ENCODE data around the gene DDX51. TPM values are rescaled to one million over a fixed set of nuclear protein-coding genes. Genes with fewer than 3 reads are reported as not detected.

Gene DDX51
- total RNA-seq, 1 experiment from 2014 or later: 16.2 TPM

DNA sequence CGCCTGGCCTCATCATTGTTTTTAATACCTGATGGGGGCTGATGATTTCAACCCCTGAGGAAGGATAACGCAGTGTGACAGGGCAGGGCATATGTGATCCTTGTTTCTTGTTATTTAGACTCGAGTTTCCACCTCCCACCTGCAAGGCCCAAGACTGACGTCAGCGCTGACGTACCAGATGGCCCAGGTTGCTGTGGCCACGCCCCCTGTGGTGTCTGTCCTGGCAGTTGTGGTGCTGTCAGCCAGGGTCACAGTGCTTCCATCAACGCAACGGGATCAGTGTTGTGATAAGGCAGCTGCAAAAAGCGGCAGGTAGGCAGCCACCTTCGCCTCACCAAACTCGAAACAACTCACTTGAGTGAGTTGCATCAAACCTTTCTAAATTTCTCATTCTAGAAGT, 18.4 kb downstream of the DDX51 start:
- ChIA-PET CTCF (no interaction called here), POLR2A (ENCODE audit: unreplicated experiment) (no interaction called here)
- H3K36me3 ChIP-seq (ENCODE audit: low read depth): peaks cover 26% of the 10 kb centered on the region
- no peaks in the 10 kb centered on the region for H4K20me1 ChIP-seq (ENCODE audit: insufficient read depth)
- no peak for DNase-seq
- no peaks in the 10 kb centered on the region for H3K9me2 ChIP-seq (ENCODE audit: insufficient read depth)
- intact Hi-C loops (cut with micrococcal nuclease; ENCODE audit: unreplicated experiment): no loop called here
- no peak overlapping the region for H2AFZ ChIP-seq
- no TSS peak for BruUV-seq (replicated peaks)
- H3K9me3 ChIP-seq (ENCODE audit: insufficient read depth, low read depth): no peaks in the 10 kb centered on the region
- H3K4me2 ChIP-seq: no peak overlapping the region
- no peaks in the 10 kb centered on the region for H3K79me2 ChIP-seq (ENCODE audit: low read depth)
- H3F3A ChIP-seq (ENCODE audit: insufficient read depth, low read depth): peaks cover 3% of the 10 kb centered on the region; the same call in 1 of the 2 replicates
- no peaks in the 10 kb centered on the region for H3K27me3 ChIP-seq (ENCODE audit: insufficient read depth, low read depth)
- no peaks in the 10 kb centered on the region for H3K4me1 ChIP-seq (replicated peaks; ENCODE audit: insufficient read depth)
- H3K27ac ChIP-seq: no peak overlapping the region
- H3K4me3 ChIP-seq: no peak overlapping the region
- TF ChIP-seq EZH2 (IDR thresholded peaks at IDR 0.05; ENCODE audit: low read depth): no peak
- TF ChIP-seq, protein P1, sequence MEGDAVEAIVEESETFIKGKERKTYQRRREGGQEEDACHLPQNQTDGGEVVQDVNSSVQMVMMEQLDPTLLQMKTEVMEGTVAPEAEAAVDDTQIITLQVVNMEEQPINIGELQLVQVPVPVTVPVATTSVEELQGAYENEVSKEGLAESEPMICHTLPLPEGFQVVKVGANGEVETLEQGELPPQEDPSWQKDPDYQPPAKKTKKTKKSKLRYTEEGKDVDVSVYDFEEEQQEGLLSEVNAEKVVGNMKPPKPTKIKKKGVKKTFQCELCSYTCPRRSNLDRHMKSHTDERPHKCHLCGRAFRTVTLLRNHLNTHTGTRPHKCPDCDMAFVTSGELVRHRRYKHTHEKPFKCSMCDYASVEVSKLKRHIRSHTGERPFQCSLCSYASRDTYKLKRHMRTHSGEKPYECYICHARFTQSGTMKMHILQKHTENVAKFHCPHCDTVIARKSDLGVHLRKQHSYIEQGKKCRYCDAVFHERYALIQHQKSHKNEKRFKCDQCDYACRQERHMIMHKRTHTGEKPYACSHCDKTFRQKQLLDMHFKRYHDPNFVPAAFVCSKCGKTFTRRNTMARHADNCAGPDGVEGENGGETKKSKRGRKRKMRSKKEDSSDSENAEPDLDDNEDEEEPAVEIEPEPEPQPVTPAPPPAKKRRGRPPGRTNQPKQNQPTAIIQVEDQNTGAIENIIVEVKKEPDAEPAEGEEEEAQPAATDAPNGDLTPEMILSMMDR (conservative IDR thresholded peaks at IDR 0.05): no peak

DNA sequence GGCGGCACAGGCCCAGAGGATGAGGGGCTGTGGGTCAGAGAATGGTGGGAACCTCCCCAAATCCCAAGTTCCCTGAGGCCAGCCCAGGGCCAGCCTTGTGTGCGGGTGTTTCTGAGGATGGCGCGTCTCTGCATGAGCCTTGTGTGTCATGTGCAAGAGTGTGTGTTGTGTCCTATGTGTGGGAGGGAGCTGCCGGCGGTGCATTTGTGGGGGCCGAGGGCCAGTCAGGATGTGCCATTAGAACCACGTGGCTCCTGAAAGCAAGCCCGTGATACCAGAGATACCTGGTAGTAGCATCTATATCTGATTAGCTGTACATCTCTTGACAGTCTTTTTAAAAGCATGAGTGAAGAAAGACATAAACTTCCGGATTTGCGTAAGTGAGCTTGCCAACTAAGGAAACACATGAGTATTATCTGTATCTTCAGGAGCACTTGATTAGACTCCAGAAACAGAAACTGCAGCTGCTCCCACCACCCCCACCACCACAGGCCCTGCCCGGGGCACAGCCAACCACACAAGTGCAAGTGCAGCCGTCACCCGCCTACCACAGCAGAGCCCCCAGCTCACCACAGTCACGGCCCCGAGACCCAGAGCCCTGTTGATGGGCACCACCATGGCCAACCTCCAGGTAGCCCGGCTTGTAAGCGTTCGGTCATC, 19.2 kb downstream of the DDX51 start:
- no peak for TF ChIP-seq EZH2 (IDR thresholded peaks at IDR 0.05; ENCODE audit: low read depth)
- TF ChIP-seq, protein P1 (conservative IDR thresholded peaks at IDR 0.05): no peak
- peaks cover 26% of the 10 kb centered on the region for H3K36me3 ChIP-seq (ENCODE audit: low read depth)
- POLR2A ChIA-PET (ENCODE audit: unreplicated experiment): no interaction called here

DNA sequence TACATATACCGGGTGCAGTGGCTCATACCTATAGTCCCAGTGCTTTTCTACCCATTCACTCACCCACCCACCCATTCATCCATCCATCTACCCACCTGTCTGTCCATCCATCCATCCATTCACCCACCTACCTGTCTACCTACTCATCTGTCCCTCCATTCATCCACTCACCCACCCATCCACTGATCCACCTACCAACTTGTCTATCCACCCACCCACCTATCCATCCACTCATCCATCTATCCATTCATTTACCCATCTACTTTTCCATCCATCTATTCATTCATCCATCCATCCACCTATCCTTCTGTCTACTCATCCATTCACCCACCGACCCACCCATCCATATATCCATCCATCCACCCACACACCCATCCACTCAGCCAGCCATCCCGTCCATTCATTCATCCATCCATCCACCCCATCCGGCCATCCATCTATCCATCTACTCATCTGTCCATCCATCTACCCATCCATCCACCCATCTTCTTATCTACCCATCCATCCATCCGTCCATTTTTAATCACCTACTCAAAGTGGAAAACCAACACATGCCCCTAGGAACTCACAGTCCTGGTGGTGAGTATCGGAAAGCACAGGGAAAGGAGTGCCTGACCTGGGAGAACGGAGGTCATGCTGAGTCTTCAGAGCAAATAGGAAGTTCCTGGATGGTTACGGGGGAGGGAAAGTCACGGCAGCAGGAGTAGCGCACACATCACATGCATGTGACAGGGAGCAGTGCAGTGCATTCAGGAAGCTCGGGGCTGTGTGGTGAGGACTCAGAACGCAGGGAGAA, 20.0 kb downstream of the DDX51 start:
- H3K36me3 ChIP-seq (ENCODE audit: low read depth): peaks cover 26% of the 10 kb centered on the region
- H3K4me3 ChIP-seq: no peak overlapping the region
- H3K9me2 ChIP-seq (ENCODE audit: insufficient read depth): no peaks in the 10 kb centered on the region
- no peak overlapping the region for H3K4me2 ChIP-seq
- H4K20me1 ChIP-seq (ENCODE audit: insufficient read depth): 0 out of 2 replicates have a peak, but pooled peaks cover 5% of the 10 kb centered on the region
- H3K79me2 ChIP-seq (ENCODE audit: low read depth): no peaks in the 10 kb centered on the region
- TF ChIP-seq, protein P1 (conservative IDR thresholded peaks at IDR 0.05): no peak
- no peaks in the 10 kb centered on the region for H3K9me3 ChIP-seq (ENCODE audit: insufficient read depth, low read depth)
- POLR2A ChIA-PET (ENCODE audit: unreplicated experiment): no interaction called here
- H3F3A ChIP-seq (ENCODE audit: insufficient read depth, low read depth): peaks cover 3% of the 10 kb centered on the region; the same call in 1 of the 2 replicates
- H3K4me1 ChIP-seq (replicated peaks; ENCODE audit: insufficient read depth): no peaks in the 10 kb centered on the region
- intact Hi-C loops (cut with micrococcal nuclease; ENCODE audit: unreplicated experiment): no loop called here
- CTCF ChIA-PET: no interaction called here
- no TSS peak for BruUV-seq (replicated peaks)
- no peak overlapping the region for H2AFZ ChIP-seq
- H3K27ac ChIP-seq: no peak overlapping the region
- H3K27me3 ChIP-seq (ENCODE audit: insufficient read depth, low read depth): no peaks in the 10 kb centered on the region
- DNase-seq: no peak

More for the DNA sequence above, 19.2 kb downstream of the DDX51 start:
- Histone ChIP-seq H3K4me2 (no peak overlapping the region), H3K9me3 (ENCODE audit: insufficient read depth, low read depth) (no peaks in the 10 kb centered on the region), H4K20me1 (ENCODE audit: insufficient read depth) (0 out of 2 replicates have a peak, but pooled peaks cover 5% of the 10 kb centered on the region), H3K79me2 (ENCODE audit: low read depth) (no peaks in the 10 kb centered on the region), H2AFZ (no peak overlapping the region), H3K27me3 (ENCODE audit: insufficient read depth, low read depth) (no peaks in the 10 kb centered on the region), H3K4me3 (no peak overlapping the region), H3K4me1 (replicated peaks; ENCODE audit: insufficient read depth) (no peaks in the 10 kb centered on the region), H3F3A (ENCODE audit: insufficient read depth, low read depth) (peaks cover 3% of the 10 kb centered on the region; the same call in 1 of the 2 replicates), H3K27ac (no peak overlapping the region), H3K9me2 (ENCODE audit: insufficient read depth) (no peaks in the 10 kb centered on the region)
- no TSS peak for BruUV-seq (replicated peaks)
- no peak for DNase-seq
- CTCF ChIA-PET: no interaction called here
- intact Hi-C loops (cut with micrococcal nuclease; ENCODE audit: unreplicated experiment): no loop called here

All from PC-9 (cell line).